K562 (cell line): ENCODE data around the gene DAPK1. TPM values are rescaled to one million over a fixed set of nuclear protein-coding genes. Genes with fewer than 3 reads are reported as not detected.

Experiments used
- ATAC-seq: fragments of 200-7000 bp; cut with Tn5 transposase; 3 replicates; pipeline ENCODE4 v1.9.1; 2020; ENCODE audit warnings: moderate library complexity
- BruUV-seq: library from RNA; stranded (reverse); fragments of 400-500 nt; replicated peaks from 2 replicates; lab custom pipeline; 2021; lab: Mats Ljungman, UMichigan
- CTCF ChIA-PET: fragments of 300-600 bp; formaldehyde crosslinking; extraction: SDS; loops from one replicate; lab custom pipeline; 2021; ENCODE audit warnings: low intra/inter-chr PET ratio; lab: Yijun Ruan, JAX
- POLR2A ChIA-PET: fragments of 300-600, 350-650 bp; sonication (Branson Sonifier 250); formaldehyde crosslinking; extraction: SDS; loops from one replicate; lab custom pipeline; 2021; ENCODE audit warnings: antibody characterized with exemption, inconsistent platforms; lab: Yijun Ruan, JAX
- DNase-seq, 4 experiments: peaks; one replicate each; pipeline versions ENCODE4 v3.0.0 to v3.0.0-alpha.2; 2011 to 2018; ENCODE audit warnings: low spot score in 3 of 4, mixed read lengths in 3 of 4; ENCODE audit errors: extremely low read depth in 1 of 4
- FAIRE-seq: peaks from 2 replicates; lab custom pipeline; 2011; peaks lifted over from hg19 to GRCh38; lab: Jason Lieb, UNC
- H2AFZ ChIP-seq: 2 replicates; pipeline ENCODE4 v1.6.0; 2011; ENCODE audit warnings: low read depth, low read length, control low read depth, inconsistent platforms
- H3K27ac ChIP-seq: fragments of 200-600 bp; 3 replicates; pipeline ENCODE4 v1.8.0; 2011; ENCODE audit warnings: low read depth, mild to moderate bottlenecking, control low read depth, inconsistent platforms, low read length, moderate library complexity, mixed read lengths; ENCODE audit errors: extremely low read depth
- H3K27me3 ChIP-seq, 2 experiments: fragments of 300-600 bp in 1 of 2; 2 replicates in 1 of 2; 3 replicates in 1 of 2; pipeline versions ENCODE4 v1.6.0 to v1.8.0; 2011; ENCODE audit warnings: inconsistent platforms in 2 of 2, low read length in 2 of 2, mild to moderate bottlenecking in 1 of 2, mixed read lengths in 1 of 2, moderate library complexity in 1 of 2; ENCODE audit not compliant: control insufficient read depth in 2 of 2, insufficient read depth in 2 of 2
- H3K36me3 ChIP-seq: fragments of 300-600 bp; 3 replicates; pipeline ENCODE4 v1.8.0; 2011; ENCODE audit warnings: mild to moderate bottlenecking, low read length, inconsistent platforms; ENCODE audit not compliant: control insufficient read depth, insufficient read depth
- H3K4me1 ChIP-seq, 2 experiments: fragments of 200-600 bp in 1 of 2; replicated peaks in 1 of 2; 2 replicates in 1 of 2; 3 replicates in 1 of 2; pipeline versions ENCODE4 v1.5.1 to v1.8.0; 2011; ENCODE audit warnings: inconsistent platforms in 2 of 2, low read length in 2 of 2, mild to moderate bottlenecking in 1 of 2, mixed read lengths in 1 of 2, moderate library complexity in 1 of 2; ENCODE audit not compliant: control insufficient read depth in 2 of 2, insufficient read depth in 2 of 2
- H3K4me2 ChIP-seq: 2 replicates; pipeline ENCODE4 v1.6.1; 2011; ENCODE audit warnings: low read length, control low read depth, inconsistent platforms, mixed read lengths; ENCODE audit not compliant: insufficient read depth
- H3K4me3 ChIP-seq: fragments of 200-600 bp; sonication (generic), shearing (Covaris generic); 2 replicates; pipeline ENCODE4 v1.5.1; 2016; ENCODE audit warnings: control low read depth, inconsistent platforms
- H3K79me2 ChIP-seq: fragments of 200-600 bp; 3 replicates; pipeline ENCODE4 v1.8.0; 2011; ENCODE audit warnings: low read length, inconsistent platforms; ENCODE audit not compliant: control insufficient read depth, insufficient read depth
- H3K9ac ChIP-seq, 2 experiments: 2 replicates each; pipeline versions ENCODE4 v1.6.0 to v1.6.1; 2011; ENCODE audit warnings: low read depth in 2 of 2, low read length in 2 of 2, control low read depth in 1 of 2, inconsistent platforms in 1 of 2, mild to moderate bottlenecking in 1 of 2, mixed read lengths in 1 of 2; ENCODE audit not compliant: insufficient read depth in 1 of 2
- H3K9me1 ChIP-seq: one replicate; pipeline ENCODE4 v1.6.0; 2011; ENCODE audit warnings: inconsistent platforms, mild to moderate bottlenecking, low read length, moderate library complexity; ENCODE audit not compliant: control insufficient read depth, insufficient read depth
- H3K9me3 ChIP-seq: replicated peaks from 2 replicates; pipeline ENCODE4 v1.5.1; 2011; ENCODE audit warnings: low read depth, low read length, inconsistent platforms; ENCODE audit not compliant: control insufficient read depth, insufficient read depth
- H4K20me1 ChIP-seq: replicated peaks from 2 replicates; pipeline ENCODE4 v1.6.1; 2011; ENCODE audit warnings: low read length, inconsistent platforms, mixed read lengths; ENCODE audit not compliant: control insufficient read depth, insufficient read depth
- BHLHE40 ChIP-seq: IDR thresholded peaks from 2 replicates; pipeline ENCODE4 v1.6.1; 2011; ENCODE audit warnings: low read length, improper control_type of control experiment
- CSDE1 ChIP-seq, 2 experiments: fragments of 450-650 bp; IDR thresholded peaks; 2 replicates each; pipeline ENCODE4 v1.6.1; 2016; ENCODE audit warnings: mild to moderate bottlenecking in 1 of 2
- PRDM10 ChIP-seq: fragments of 450-650 bp; IDR thresholded peaks from 2 replicates; pipeline ENCODE4 v1.6.1; 2018; ENCODE audit not compliant: partially characterized antibody
- RAD51 ChIP-seq: fragments of 450-650 bp; IDR thresholded peaks from 2 replicates; pipeline ENCODE4 v1.7.1; 2016; ENCODE audit warnings: low read depth, mild to moderate bottlenecking, borderline replicate concordance
- RBM14 ChIP-seq: fragments of 200-400 bp; formaldehyde crosslinking; IDR thresholded peaks from 2 replicates; pipeline ENCODE4 v1.6.1; 2018; ENCODE audit warnings: low read depth, mild to moderate bottlenecking, low read length, moderate library complexity, borderline replicate concordance; ENCODE audit not compliant: insufficient read depth
- TFE3 ChIP-seq: fragments of 450-650 bp; formaldehyde crosslinking; IDR thresholded peaks from 2 replicates; pipeline ENCODE4 v1.4.0; 2020; ENCODE audit warnings: mild to moderate bottlenecking, mixed read lengths
- TOE1 ChIP-seq, 2 experiments: fragments of 450-650 bp in 1 of 2; sonication (generic) in 1 of 2; formaldehyde crosslinking in 1 of 2; IDR thresholded peaks; 2 replicates each; pipeline versions ENCODE4 v1.7.1 to v1.8.0; 2016 to 2022; ENCODE audit warnings: borderline replicate concordance in 2 of 2, mild to moderate bottlenecking in 2 of 2, antibody characterized with exemption in 1 of 2, inconsistent platforms in 1 of 2, low read depth in 1 of 2, missing genetic modification reagents in 1 of 2, moderate library complexity in 1 of 2
- USF1 ChIP-seq: sonication (generic); formaldehyde crosslinking; IDR thresholded peaks from 2 replicates; pipeline ENCODE4 v1.9.0; 2022; ENCODE audit warnings: mild to moderate bottlenecking, missing genetic modification reagents
- WGBS: fragments of 100-300 bp; shearing (Covaris generic); methylation state at CpG from one replicate; pipeline ENCODE4 v1.1.6; 2016; ENCODE audit warnings: low coverage, mixed read lengths; ENCODE audit not compliant: insufficient coverage; ENCODE audit errors: missing lambda C conversion rate; 5-methylcytosine and 5-hydroxymethylcytosine counted together
- in situ Hi-C: fragments of 300-500 bp; cut with MboI; formaldehyde crosslinking; loops from 4 replicates; pipeline ENCODE4 v1.15.0; 2018; ENCODE audit warnings: inconsistent platforms, mixed read lengths
- intact Hi-C: fragments of 100-400 bp; cut with micrococcal nuclease; formaldehyde crosslinking; loops from 2 replicates; pipeline ENCODE4 v1.14.2; 2022
- polyA plus RNA-seq, 8 experiments: library from polyadenylated mRNA; depleted of rRNA in 4 of 8; stranded (reverse) in 5 of 8; unstranded in 3 of 8; fragments of >200 nt; fragmentation: Nextera tagmentation in 2 of 8; fragmentation: Illumina TruSeq in 1 of 8; extraction: Ambion mirVana in 2 of 8; extraction: Trizol in 1 of 8; gene quantifications; 2 replicates each; pipeline versions ENCODE4 v1.2.1 to v1.2.3, GENCODE V29; 2011 to 2014; ENCODE audit warnings: inconsistent platforms in 1 of 8, missing spikeins in 1 of 8
- total RNA-seq, 7 experiments: library from RNA; depleted of rRNA in 6 of 7; stranded (reverse); fragments of >200 nt in 6 of 7; fragmentation: Illumina TruSeq in 2 of 7; extraction: Trizol in 2 of 7; gene quantifications; 2 replicates each; pipeline versions ENCODE4 v1.2.1 to v1.2.3, GENCODE V29; 2011 to 2021; ENCODE audit warnings: low replicate concordance in 1 of 7
- TF ChIP-seq, protein P1 (sequence below): sonication (generic); formaldehyde crosslinking; IDR thresholded peaks from 2 replicates; pipeline ENCODE4 v1.5.0; 2020; ENCODE audit warnings: missing genetic modification reagents

Gene DAPK1
- total and polyA plus RNA-seq, 9 of the 15 experiments (the other 6 are each of a cell fraction or from before 2014, with no cell fraction given), result 1.7 to 26.4 (median 15.8) TPM

DNA sequence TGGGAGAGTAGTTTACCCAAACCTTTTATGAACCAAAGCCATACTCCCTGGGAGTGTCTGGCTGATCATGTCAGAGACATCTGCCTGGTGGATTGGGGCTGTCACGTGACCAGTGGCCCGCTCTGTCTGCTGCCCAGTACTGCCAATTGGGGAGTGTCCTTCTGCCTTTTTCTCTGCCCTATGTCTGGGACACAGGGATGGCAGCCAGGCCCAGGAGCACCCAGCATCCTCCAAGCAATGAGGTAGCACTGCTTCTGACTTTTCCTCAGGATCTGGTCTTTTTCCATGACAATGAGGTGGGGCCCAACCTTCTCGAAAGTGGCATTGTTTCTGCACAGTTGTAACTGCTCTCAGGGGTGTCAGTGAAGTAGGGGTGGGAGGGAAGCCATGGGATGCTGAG, 21.8 kb downstream of the DAPK1 start:
- intact Hi-C loops (loop anchor here (5.0 to 10.0 kb wide), 3 partner anchors 33 to 295 kb away; no protein-coding TSS in a partner anchor), in situ Hi-C loops (no loop called here)
- H3K4me3 ChIP-seq, result no peak overlapping the region
- H2AFZ ChIP-seq, result no peak overlapping the region
- TF ChIP-seq BHLHE40 (peak; percentile 71), TFE3 (peak; percentile 93), USF1 (peak; percentile 77), RAD51 (peak; percentile 89), TOE1 (IDR thresholded peaks at IDR 0.05; ENCODE audit: borderline replicate concordance) (peak; percentile 81), TOE1 (CRISPR knock-in tag; IDR thresholded peaks at IDR 0.05; ENCODE audit: borderline replicate concordance, low read depth) (no peak), CSDE1 (IDR thresholded peaks at IDR 0.05) (no peak), RBM14 (no peak), PRDM10 (no peak)
- TF ChIP-seq, protein P1, sequence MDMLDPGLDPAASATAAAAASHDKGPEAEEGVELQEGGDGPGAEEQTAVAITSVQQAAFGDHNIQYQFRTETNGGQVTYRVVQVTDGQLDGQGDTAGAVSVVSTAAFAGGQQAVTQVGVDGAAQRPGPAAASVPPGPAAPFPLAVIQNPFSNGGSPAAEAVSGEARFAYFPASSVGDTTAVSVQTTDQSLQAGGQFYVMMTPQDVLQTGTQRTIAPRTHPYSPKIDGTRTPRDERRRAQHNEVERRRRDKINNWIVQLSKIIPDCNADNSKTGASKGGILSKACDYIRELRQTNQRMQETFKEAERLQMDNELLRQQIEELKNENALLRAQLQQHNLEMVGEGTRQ (CRISPR knock-in tag), result peak; percentile 56
- no peak for ATAC-seq
- peaks cover 32% of the 10 kb centered on the region for H3K79me2 ChIP-seq
- H3K4me2 ChIP-seq, result peak overlapping the region; percentile 49; the same call in 1 of the 2 replicates
- DNase-seq, result no peak
- CTCF ChIA-PET, result no interaction called here
- H3K36me3 ChIP-seq, result peaks cover 8% of the 10 kb centered on the region; the same call in 1 of the 3 replicates
- no peaks in the 10 kb centered on the region for H3K27me3 ChIP-seq
- H4K20me1 ChIP-seq, result 0 out of 2 replicates have a peak, but pooled peaks cover 5% of the 10 kb centered on the region
- POLR2A ChIA-PET, result interaction anchor here (0.7 to 1.8 kb wide), 2 partner anchors 9 to 57 kb away, joined by 4 to 11 read pairs; no protein-coding TSS in a partner anchor
- no peaks in the 10 kb centered on the region for H3K9me3 ChIP-seq
- H3K27ac ChIP-seq, result peak overlapping the region; percentile 73; the same call in 2 of the 3 replicates
- 39% methylated on average over 2 of the region's 3 CpGs for WGBS
- BruUV-seq, result no TSS peak
- H3K9ac ChIP-seq, result peak overlapping the region; percentile 47 to 68; a peak in 3 of 4 replicates
- H3K9me1 ChIP-seq, result peaks cover 6% of the 10 kb centered on the region
- H3K4me1 ChIP-seq, result peaks cover 35 to 47% of the 10 kb centered on the region in 2 experiments
- no peak for FAIRE-seq
